ENCODE measurements around the gene PCSK6.
"Not testable (repeated sequence)": the region's sequence is repeated elsewhere in the genome, so short reads cannot be mapped to it uniquely, and the experiment has no call there.

The PCSK6 gene

GRCh38 chr15:101464999-101465669, 24.4 kb downstream of the PCSK6 start:
- H3K4me3 ChIP-seq (replicated peaks; ENCODE audit: low read depth, low read length) = no peak overlapping the region
- no peak for TF ChIP-seq CTCF (IDR thresholded peaks at IDR 0.05; ENCODE audit: low read length, missing control alignments)
- no peak for DNase-seq (ENCODE audit: low read depth)

- no peak for TF ChIP-seq CTCF (IDR thresholded peaks at IDR 0.05; ENCODE audit: low read length, missing control alignments)
- DNase-seq (ENCODE audit: low read depth) = no peak
- no peak overlapping the region for H3K4me3 ChIP-seq (replicated peaks; ENCODE audit: low read depth, low read length)
These were observed 25.1 kb downstream of the PCSK6 start for GRCh38 chr15:101464256-101464998.

- DNase-seq (ENCODE audit: low read depth); H3K4me3 ChIP-seq (replicated peaks; ENCODE audit: low read depth, low read length): not testable (repeated sequence)
These were observed 25.8 kb downstream of the PCSK6 start for GRCh38 chr15:101463696-101464095.

- no peak for DNase-seq (ENCODE audit: low read depth)
- no peak overlapping the region for H3K4me3 ChIP-seq (replicated peaks; ENCODE audit: low read depth, low read length)
- TF ChIP-seq CTCF (IDR thresholded peaks at IDR 0.05; ENCODE audit: low read length, missing control alignments) = no peak
These were observed 26.2 kb downstream of the PCSK6 start for GRCh38 chr15:101463270-101463669.

- DNase-seq (ENCODE audit: low read depth) = no peak
- H3K4me3 ChIP-seq (replicated peaks; ENCODE audit: low read depth, low read length) = no peak overlapping the region
- no peak for TF ChIP-seq CTCF (IDR thresholded peaks at IDR 0.05; ENCODE audit: low read length, missing control alignments)
These were observed 28.4 kb downstream of the PCSK6 start for GRCh38 chr15:101461097-101461496.

GRCh38 chr15:101459579-101460300, 29.8 kb downstream of the PCSK6 start:
- no peak for TF ChIP-seq CTCF (IDR thresholded peaks at IDR 0.05; ENCODE audit: low read length, missing control alignments)
- H3K4me3 ChIP-seq (replicated peaks; ENCODE audit: low read depth, low read length) = no peak overlapping the region
- no peak for DNase-seq (ENCODE audit: low read depth)

- H3K4me3 ChIP-seq (replicated peaks; ENCODE audit: low read depth, low read length) = no peak overlapping the region
- TF ChIP-seq CTCF (IDR thresholded peaks at IDR 0.05; ENCODE audit: low read length, missing control alignments) = no peak
- peak; percentile 41 for DNase-seq (ENCODE audit: low read depth)
These were observed 30.5 kb downstream of the PCSK6 start for GRCh38 chr15:101458908-101459578.

Data from fibroblast of pulmonary artery (primary cell).